Retinal pigment epithelial cell (primary cell): ENCODE data around the gene SLC15A1.

Experiments
- DNase-seq: peaks from one replicate; pipeline ENCODE4 v3.0.0-alpha.2; 2010; ENCODE audit warnings: low read depth
- H3K4me3 ChIP-seq: 2 replicates; pipeline ENCODE4 v1.5.1; 2011; ENCODE audit warnings: mild to moderate bottlenecking, low read length, control low read depth, moderate library complexity
- CTCF ChIP-seq: conservative IDR thresholded peaks from 2 replicates; pipeline ENCODE4 v1.5.1; 2011; ENCODE audit warnings: low read depth, low read length, control low read depth, inconsistent platforms

Gene SLC15A1

GRCh38 chr13:98787173-98787572 lies 34.7 kb upstream of the SLC15A1 start:
- no peak for DNase-seq
- no peak for TF ChIP-seq CTCF
- H3K4me3 ChIP-seq, result no peak overlapping the region

DNA sequence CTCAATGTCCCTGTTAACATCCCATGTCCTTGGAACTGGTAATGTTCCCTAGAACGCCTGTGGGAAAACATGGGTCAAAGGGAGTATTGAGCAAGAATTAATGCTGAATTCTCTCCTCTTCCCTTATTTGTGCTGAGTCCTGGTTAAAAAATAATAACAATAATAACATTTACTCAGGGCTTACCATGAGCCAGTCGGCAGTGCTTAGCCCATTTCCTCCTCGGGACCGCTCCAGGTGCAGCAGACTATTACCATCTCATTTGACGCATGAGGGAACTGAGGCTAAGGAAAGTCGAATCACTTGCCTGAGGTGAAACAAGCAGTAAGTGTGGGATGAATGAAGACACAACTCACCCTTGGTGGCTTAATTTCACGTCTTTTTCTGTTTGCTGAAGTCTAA lies 33.6 kb upstream of the SLC15A1 start:
- TF ChIP-seq CTCF, result no peak
- no peak for DNase-seq
- H3K4me3 ChIP-seq, result no peak overlapping the region

DNA sequence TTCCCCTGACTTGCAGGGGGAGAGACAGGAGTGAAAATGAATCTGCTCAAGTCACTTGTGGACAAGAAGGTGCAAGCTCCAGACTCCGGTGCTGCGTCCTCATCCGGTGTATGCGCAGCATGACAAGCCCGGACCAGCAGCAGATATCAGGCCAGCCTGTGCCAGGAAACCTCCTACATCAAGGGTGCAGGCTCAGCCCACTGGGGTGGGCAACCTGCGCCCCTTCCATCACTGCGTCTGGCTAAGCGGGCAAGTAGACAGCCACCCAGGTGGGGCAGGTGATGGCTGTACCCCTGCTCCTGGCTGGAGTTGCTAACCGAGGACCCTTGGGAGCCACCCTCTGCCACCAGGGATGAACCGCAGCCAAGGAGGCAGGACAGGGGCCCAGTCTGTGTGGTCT lies 32.9 kb upstream of the SLC15A1 start:
- H3K4me3 ChIP-seq, result no peak overlapping the region
- DNase-seq, result no peak
- TF ChIP-seq CTCF, result no peak

- H3K4me3 ChIP-seq, result no peak overlapping the region
- no peak for TF ChIP-seq CTCF
- DNase-seq, result peak; percentile 25
Measured at GRCh38 chr13:98784666-98785065, 32.2 kb upstream of the SLC15A1 start.

DNA sequence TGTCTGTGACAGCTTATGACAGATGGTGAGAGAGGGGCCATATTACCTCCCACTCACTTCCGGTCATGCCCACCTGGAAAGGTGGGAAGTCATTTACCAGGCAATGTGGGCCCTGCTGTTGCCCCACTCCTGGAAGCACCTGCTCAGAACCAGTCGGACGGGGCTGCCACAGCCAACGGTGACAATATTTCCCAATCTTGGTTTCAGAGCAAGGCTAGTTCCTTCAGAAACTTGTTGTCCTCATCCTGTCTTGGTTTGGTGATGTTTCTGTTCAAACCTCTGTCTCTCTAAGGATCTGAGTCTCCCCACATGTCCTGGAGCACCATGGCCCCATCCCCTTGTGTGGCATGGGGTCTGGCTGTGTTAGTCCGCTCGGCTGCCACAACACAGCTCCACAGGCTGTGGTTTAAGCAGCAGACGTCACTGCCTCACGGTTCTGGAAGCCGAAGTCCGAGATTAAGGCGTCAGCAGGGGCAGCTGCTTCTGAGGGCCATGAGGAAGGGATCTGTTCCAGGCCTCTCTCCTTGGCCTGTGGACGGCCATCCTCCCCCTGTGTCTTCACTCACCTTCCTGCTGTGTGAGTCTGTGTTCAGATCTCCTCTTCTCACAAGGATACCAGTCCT lies 31.5 kb upstream of the SLC15A1 start:
- DNase-seq, result no peak
- no peak overlapping the region for H3K4me3 ChIP-seq
- TF ChIP-seq CTCF, result no peak

DNA sequence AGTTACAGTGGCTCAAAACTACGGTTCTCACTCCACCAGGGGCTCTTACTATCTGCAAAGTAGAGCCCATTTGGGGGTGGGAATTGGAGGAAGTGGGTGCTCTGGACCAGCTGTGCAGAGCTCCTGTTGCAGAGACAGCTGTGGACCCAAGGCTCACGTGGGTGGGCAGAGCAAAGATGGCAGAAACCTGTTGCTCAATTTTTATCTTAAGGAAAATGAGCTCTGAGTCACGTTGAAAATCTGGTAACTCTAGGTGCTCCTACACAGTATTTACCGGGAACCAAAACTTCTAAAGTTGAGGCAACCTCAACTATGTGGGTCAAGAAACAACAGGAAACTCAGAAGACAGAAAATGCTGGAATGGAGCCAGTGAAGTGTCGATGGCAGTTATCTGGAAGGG lies 30.2 kb upstream of the SLC15A1 start:
- H3K4me3 ChIP-seq, result no peak overlapping the region

More for the DNA sequence above, 30.2 kb upstream of the SLC15A1 start:
- DNase-seq, result no peak
- TF ChIP-seq CTCF, result no peak
